H9 (cell line): Measurements from ENCODE around the gene TPSB2. TPM values are rescaled to one million over a fixed set of nuclear protein-coding genes. Genes with fewer than 3 reads are reported as not detected.

Experiments used
- DNase-seq: peaks from one replicate; pipeline ENCODE4 v3.0.0-alpha.2; 2017
- H2AFZ ChIP-seq: one replicate; pipeline ENCODE4 v1.6.1; 2013; ENCODE audit warnings: mild to moderate bottlenecking, low read length, control low read depth, moderate library complexity
- H2AK5ac ChIP-seq: 2 replicates; pipeline ENCODE4 v1.6.1; 2013; ENCODE audit warnings: low read length, control low read depth, mixed read lengths; ENCODE audit not compliant: insufficient read length
- H2BK120ac ChIP-seq: one replicate; pipeline ENCODE4 v1.6.1; 2013; ENCODE audit warnings: low read depth, mild to moderate bottlenecking, low read length, control low read depth, inconsistent platforms; ENCODE audit not compliant: poor library complexity, severe bottlenecking
- H2BK12ac ChIP-seq: 2 replicates; pipeline ENCODE4 v1.6.1; 2013; ENCODE audit warnings: low read length, control low read depth, mixed read lengths, low read depth; ENCODE audit not compliant: insufficient read length
- H2BK15ac ChIP-seq: 2 replicates; pipeline ENCODE4 v1.6.1; 2013; ENCODE audit warnings: low read depth, low read length, control low read depth
- H2BK20ac ChIP-seq: one replicate; pipeline ENCODE4 v1.6.1; 2013; ENCODE audit warnings: low read depth, mild to moderate bottlenecking, low read length, control low read depth, inconsistent platforms; ENCODE audit not compliant: poor library complexity, severe bottlenecking
- H2BK5ac ChIP-seq: 2 replicates; pipeline ENCODE4 v1.6.1; 2013; ENCODE audit warnings: low read length, control low read depth, mixed read lengths; ENCODE audit not compliant: insufficient read length
- H3K14ac ChIP-seq: 2 replicates; pipeline ENCODE4 v1.6.1; 2013; ENCODE audit warnings: low read length, control low read depth; ENCODE audit not compliant: insufficient read depth
- H3K18ac ChIP-seq: 2 replicates; pipeline ENCODE4 v1.6.1; 2013; ENCODE audit warnings: low read depth, mild to moderate bottlenecking, mixed read lengths, low read length, control low read depth; ENCODE audit not compliant: insufficient read length
- H3K23ac ChIP-seq: 2 replicates; pipeline ENCODE4 v1.6.1; 2013; ENCODE audit warnings: low read length, control low read depth, mixed read lengths, low read depth; ENCODE audit not compliant: insufficient read length
- H3K23me2 ChIP-seq: 2 replicates; pipeline ENCODE4 v1.6.1; 2013; ENCODE audit warnings: low read depth, mild to moderate bottlenecking, mixed read lengths, low read length, control low read depth; ENCODE audit not compliant: insufficient read length, poor library complexity, severe bottlenecking
- H3K27ac ChIP-seq: 2 replicates; pipeline ENCODE4 v1.5.1; 2013; ENCODE audit warnings: low read length, control low read depth, mixed read lengths, low read depth; ENCODE audit not compliant: insufficient read length
- H3K27me3 ChIP-seq: 2 replicates; pipeline ENCODE4 v1.6.1; 2013; ENCODE audit warnings: low read length, control low read depth, inconsistent platforms; ENCODE audit not compliant: insufficient read depth
- H3K4ac ChIP-seq: 2 replicates; pipeline ENCODE4 v1.6.1; 2013; ENCODE audit warnings: low read depth, mild to moderate bottlenecking, control low read depth, inconsistent platforms, low read length, moderate library complexity
- H3K4me1 ChIP-seq: 2 replicates; pipeline ENCODE4 v1.6.1; 2013; ENCODE audit warnings: low read length, control low read depth, inconsistent platforms; ENCODE audit not compliant: insufficient read depth
- H3K4me2 ChIP-seq: 2 replicates; pipeline ENCODE4 v1.6.1; 2013; ENCODE audit warnings: low read length, control low read depth, mixed read lengths; ENCODE audit not compliant: insufficient read length, insufficient read depth
- H3K56ac ChIP-seq: 2 replicates; pipeline ENCODE4 v1.6.1; 2013; ENCODE audit warnings: low read depth, mild to moderate bottlenecking, mixed read lengths, low read length, control low read depth; ENCODE audit not compliant: insufficient read length
- H3K79me1 ChIP-seq: 2 replicates; pipeline ENCODE4 v1.6.1; 2013; ENCODE audit warnings: low read depth, mild to moderate bottlenecking, moderate library complexity, low read length, control low read depth, inconsistent platforms; ENCODE audit not compliant: insufficient read depth, poor library complexity, severe bottlenecking
- H3K79me2 ChIP-seq: 2 replicates; pipeline ENCODE4 v1.6.1; 2013; ENCODE audit warnings: low read length, control low read depth, inconsistent platforms; ENCODE audit not compliant: insufficient read depth
- H3K9ac ChIP-seq: 2 replicates; pipeline ENCODE4 v1.6.1; 2013; ENCODE audit warnings: low read length, control low read depth, mixed read lengths; ENCODE audit not compliant: insufficient read length; ENCODE audit errors: extremely low read depth
- H3K9me3 ChIP-seq: one replicate; pipeline ENCODE4 v1.6.1; 2013; ENCODE audit warnings: low read depth, low read length, inconsistent platforms; ENCODE audit not compliant: control insufficient read depth
- H3T11ph ChIP-seq: one replicate; pipeline ENCODE4 v1.6.1; 2013; ENCODE audit warnings: mild to moderate bottlenecking, low read length, control low read depth, inconsistent platforms
- H4K20me1 ChIP-seq: one replicate; pipeline ENCODE4 v1.6.1; 2013; ENCODE audit not compliant: control insufficient read depth, insufficient read length, insufficient read depth
- H4K5ac ChIP-seq: 2 replicates; pipeline ENCODE4 v1.6.1; 2013; ENCODE audit warnings: low read depth, mild to moderate bottlenecking, mixed read lengths, low read length, control low read depth; ENCODE audit not compliant: insufficient read length
- H4K8ac ChIP-seq: replicated peaks from 2 replicates; pipeline ENCODE4 v1.6.1; 2013; ENCODE audit warnings: low read length, control low read depth, mixed read lengths, low read depth; ENCODE audit not compliant: insufficient read length
- H4K91ac ChIP-seq: 2 replicates; pipeline ENCODE4 v1.6.1; 2013; ENCODE audit warnings: low read depth, mild to moderate bottlenecking, moderate library complexity, mixed read lengths, low read length, control low read depth; ENCODE audit not compliant: insufficient read length
- H3K27ac Mint-ChIP-seq, 3 experiments: 2 replicates in 2 of 3; 3 replicates in 1 of 3; pipeline ENCODE4 v1.8.0; 2020 to 2021; ENCODE audit warnings: mixed read lengths in 3 of 3, mild to moderate bottlenecking in 1 of 3, moderate library complexity in 1 of 3
- H3K27me3 Mint-ChIP-seq: 2 replicates; pipeline ENCODE4 v1.8.0; 2021; ENCODE audit warnings: low read depth, mild to moderate bottlenecking, moderate library complexity, mixed read lengths
- H3K36me3 Mint-ChIP-seq, 3 experiments: 2 replicates in 2 of 3; 3 replicates in 1 of 3; pipeline ENCODE4 v1.8.0; 2020 to 2021; ENCODE audit warnings: low read depth in 3 of 3, mixed read lengths in 3 of 3; ENCODE audit not compliant: insufficient read depth in 1 of 3
- H3K4me1 Mint-ChIP-seq, 2 experiments: 2 replicates each; pipeline ENCODE4 v1.8.0; 2020; ENCODE audit warnings: mixed read lengths in 2 of 2
- H3K4me3 Mint-ChIP-seq, 2 experiments: 2 replicates in 1 of 2; 3 replicates in 1 of 2; pipeline ENCODE4 v1.8.0; 2020 to 2021; ENCODE audit warnings: mild to moderate bottlenecking in 2 of 2, mixed read lengths in 2 of 2, moderate library complexity in 1 of 2
- H3K9me3 Mint-ChIP-seq, 2 experiments: 2 replicates in 1 of 2; 3 replicates in 1 of 2; pipeline ENCODE4 v1.8.0; 2020; ENCODE audit warnings: mild to moderate bottlenecking in 2 of 2, mixed read lengths in 2 of 2, moderate library complexity in 1 of 2
- WGBS: extraction: QIAGEN DNeasy Blood & Tissue Kit; methylation state at CpG from one replicate; pipeline ENCODE4 v1.1.7; 2013; ENCODE audit warnings: missing lambda C conversion rate, low lambda C conversion rate, mixed read lengths; ENCODE audit not compliant: insufficient read length; ENCODE audit errors: extremely low coverage; 5-methylcytosine and 5-hydroxymethylcytosine counted together
- total RNA-seq: library from RNA; stranded (reverse); gene quantifications from 2 replicates; pipeline ENCODE4 v1.2.1, GENCODE V29; 2021
- TF ChIP-seq, protein P1 (sequence below): fragments of 200-600 bp; sonication (generic); conservative IDR thresholded peaks from 3 replicates; pipeline ENCODE4 v1.8.0; 2021; ENCODE audit warnings: antibody characterized with exemption, mild to moderate bottlenecking

TPSB2 gene
- total RNA-seq, 1 experiment from 2014 or later: not detected

GRCh38 chr16:1273816-1274215, 43.8 kb upstream of the TPSB2 start:
- H3K4ac ChIP-seq: no peak overlapping the region
- H3K23me2 ChIP-seq: no peaks in the 10 kb centered on the region
- TF ChIP-seq, protein P1, sequence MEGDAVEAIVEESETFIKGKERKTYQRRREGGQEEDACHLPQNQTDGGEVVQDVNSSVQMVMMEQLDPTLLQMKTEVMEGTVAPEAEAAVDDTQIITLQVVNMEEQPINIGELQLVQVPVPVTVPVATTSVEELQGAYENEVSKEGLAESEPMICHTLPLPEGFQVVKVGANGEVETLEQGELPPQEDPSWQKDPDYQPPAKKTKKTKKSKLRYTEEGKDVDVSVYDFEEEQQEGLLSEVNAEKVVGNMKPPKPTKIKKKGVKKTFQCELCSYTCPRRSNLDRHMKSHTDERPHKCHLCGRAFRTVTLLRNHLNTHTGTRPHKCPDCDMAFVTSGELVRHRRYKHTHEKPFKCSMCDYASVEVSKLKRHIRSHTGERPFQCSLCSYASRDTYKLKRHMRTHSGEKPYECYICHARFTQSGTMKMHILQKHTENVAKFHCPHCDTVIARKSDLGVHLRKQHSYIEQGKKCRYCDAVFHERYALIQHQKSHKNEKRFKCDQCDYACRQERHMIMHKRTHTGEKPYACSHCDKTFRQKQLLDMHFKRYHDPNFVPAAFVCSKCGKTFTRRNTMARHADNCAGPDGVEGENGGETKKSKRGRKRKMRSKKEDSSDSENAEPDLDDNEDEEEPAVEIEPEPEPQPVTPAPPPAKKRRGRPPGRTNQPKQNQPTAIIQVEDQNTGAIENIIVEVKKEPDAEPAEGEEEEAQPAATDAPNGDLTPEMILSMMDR: no peak
- H2BK5ac ChIP-seq: no peak overlapping the region
- H3T11ph ChIP-seq: no peak overlapping the region
- no peak overlapping the region for H3K27ac ChIP-seq
- no peak overlapping the region for H4K8ac ChIP-seq
- no peak overlapping the region for H4K91ac ChIP-seq
- H3K4me1 ChIP-seq: no peaks in the 10 kb centered on the region; the same call in 1 of the 2 replicates
- H3K79me1 ChIP-seq: no peaks in the 10 kb centered on the region
- WGBS: no CpG with 5 or more reads among the region's 15 CpGs
- H2BK12ac ChIP-seq: no peak overlapping the region
- H3K14ac ChIP-seq: no peak overlapping the region
- H3K27me3 Mint-ChIP-seq: peaks cover 34% of the 10 kb centered on the region
- H2AFZ ChIP-seq: no peak overlapping the region
- H3K4me1 Mint-ChIP-seq: peaks cover 7 to 17% of the 10 kb centered on the region in 2 experiments
- no peak overlapping the region for H3K23ac ChIP-seq
- no peak overlapping the region for H3K4me2 ChIP-seq
- H3K4me3 Mint-ChIP-seq: no peak overlapping the region
- peaks cover 0 to 2% of the 10 kb centered on the region in 2 experiments; a peak in 1 of 5 replicates for H3K9me3 Mint-ChIP-seq
- no peaks in the 10 kb centered on the region for H3K27me3 ChIP-seq
- no peak overlapping the region for H2BK15ac ChIP-seq
- no peak overlapping the region for H3K18ac ChIP-seq
- H3K56ac ChIP-seq: no peak overlapping the region
- H2BK20ac ChIP-seq: no peak overlapping the region
- DNase-seq: no peak
- H3K9me3 ChIP-seq: no peaks in the 10 kb centered on the region
- peaks cover 0 to 4% (median 0%) of the 10 kb centered on the region in 3 experiments; a peak in 2 of 7 replicates for H3K36me3 Mint-ChIP-seq
- H3K27ac Mint-ChIP-seq: no peak overlapping the region
- H4K5ac ChIP-seq: no peak overlapping the region
- no peak overlapping the region for H2BK120ac ChIP-seq
- no peaks in the 10 kb centered on the region for H4K20me1 ChIP-seq
- H3K79me2 ChIP-seq: no peaks in the 10 kb centered on the region
- no peak overlapping the region for H3K9ac ChIP-seq
- H2AK5ac ChIP-seq: no peak overlapping the region
